MV-4-11 (cell line): ENCODE measurements around the gene CRYGC.

ENCODE experiments used
- DNase-seq: peaks from one replicate; lab custom pipeline; 2025; lab: John Stamatoyannopoulos, UW

The CRYGC gene

DNA sequence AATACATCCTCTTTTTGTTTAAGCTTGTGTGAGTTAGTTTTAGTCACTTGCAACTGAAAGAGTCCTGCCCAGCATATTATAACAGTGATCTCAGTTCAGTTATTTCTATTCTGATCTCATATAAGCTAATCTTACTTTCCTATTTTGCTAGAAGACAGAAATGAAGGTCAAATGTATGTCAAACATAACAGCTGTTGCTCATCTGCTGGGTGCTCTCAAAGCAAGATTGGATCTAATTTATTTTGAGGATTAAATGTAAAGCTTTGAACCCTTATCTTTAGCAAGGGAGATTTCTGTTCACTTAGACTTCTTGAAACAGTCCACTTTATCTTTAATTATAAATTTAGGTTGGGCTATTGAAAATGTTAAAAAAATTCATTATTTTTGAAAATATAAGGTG is 36.5 kb downstream of the CRYGC start:
- DNase-seq: no peak

DNA sequence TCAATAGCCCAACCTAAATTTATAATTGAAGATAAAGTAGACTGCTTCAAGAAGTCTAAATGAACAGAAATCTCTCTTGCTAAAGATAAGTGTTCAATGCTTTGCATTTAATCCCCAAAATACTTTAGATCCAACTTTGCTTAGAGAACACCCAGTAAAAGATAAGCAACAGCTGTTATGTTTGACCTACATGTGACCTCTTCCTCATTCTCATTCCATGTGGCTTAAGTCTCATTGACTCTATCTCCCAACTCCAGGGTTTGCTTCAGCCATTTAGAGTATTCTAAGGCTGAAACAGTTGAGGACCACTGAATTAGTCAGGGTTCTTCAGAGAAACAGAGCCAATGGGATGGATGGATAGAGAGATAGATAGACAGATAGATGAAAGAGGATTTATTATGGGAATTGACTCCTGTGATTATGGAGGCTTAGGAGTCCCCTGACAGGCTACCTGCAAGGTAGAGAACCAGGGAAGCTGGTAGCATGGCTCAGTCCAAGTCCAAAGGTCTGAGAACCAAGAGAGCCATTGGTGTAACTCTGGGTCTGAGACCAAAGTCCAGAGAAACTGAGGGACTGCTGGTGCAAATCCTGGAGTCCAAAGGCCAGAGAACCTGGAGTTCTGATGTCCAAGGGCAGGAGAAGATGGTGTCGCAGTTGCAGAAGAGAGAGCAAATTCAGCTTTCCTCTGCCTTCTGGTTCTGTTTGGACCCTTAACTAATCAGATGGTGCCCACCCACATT is 37.4 kb downstream of the CRYGC start:
- DNase-seq: peak; percentile 5

DNA sequence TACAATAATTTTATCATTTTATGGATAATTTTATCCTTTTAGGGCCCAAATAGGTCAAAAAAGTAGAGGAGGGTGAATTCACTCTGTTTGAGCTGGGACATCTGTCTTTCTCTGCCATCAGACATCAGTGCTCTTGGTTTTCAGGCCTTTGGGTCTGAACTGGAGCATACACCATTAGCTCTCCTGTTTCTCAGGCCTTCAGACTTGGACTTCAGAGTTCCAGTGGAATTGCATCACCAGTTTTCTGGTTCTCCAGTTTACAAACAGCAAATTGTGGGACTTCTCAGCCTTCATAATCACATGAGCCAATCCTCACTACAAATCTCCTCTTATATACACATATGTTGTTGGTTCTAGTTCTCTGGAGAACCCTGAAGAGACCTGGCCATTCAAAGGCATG is 39.2 kb downstream of the CRYGC start:
- no peak for DNase-seq

DNA sequence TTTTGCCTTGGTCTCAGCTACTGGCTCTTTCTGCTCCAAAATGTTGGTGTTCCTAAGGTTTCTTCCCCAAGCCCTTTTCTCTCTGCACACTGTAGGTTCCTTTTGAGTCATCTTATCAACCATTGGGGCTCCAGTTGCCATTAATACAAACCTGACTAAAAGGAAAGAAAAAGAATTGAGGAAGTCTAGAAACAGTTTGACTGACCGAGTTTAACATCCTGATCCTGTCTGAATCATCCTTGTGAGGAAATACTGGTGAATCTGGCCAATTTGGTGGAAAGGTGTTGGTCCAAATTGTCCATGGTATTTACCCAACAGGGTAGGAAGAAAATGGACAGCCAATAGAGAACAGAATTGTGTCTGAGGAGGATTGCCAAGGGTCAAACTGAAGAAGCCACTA is 43.6 kb downstream of the CRYGC start:
- DNase-seq: peak; percentile 64

DNA sequence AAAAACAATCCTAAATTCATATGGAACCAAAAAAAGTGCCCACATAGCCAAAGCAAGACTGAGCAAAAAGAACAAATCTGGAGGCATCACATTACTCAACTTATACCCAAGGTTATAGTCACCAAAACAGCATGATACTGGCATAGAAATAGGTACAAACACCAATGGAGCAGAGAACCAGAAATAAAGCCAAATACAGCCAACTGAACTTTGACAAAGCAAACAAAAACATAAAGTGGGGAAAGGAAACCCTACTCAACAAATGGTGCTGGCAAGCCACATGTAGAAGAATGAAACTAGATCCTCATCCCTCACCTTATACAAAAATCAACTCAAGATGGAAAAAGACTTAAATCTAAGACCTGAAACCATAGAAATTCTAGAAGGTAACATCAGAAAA is 45.8 kb downstream of the CRYGC start:
- DNase-seq: no peak
